ENCODE data around the gene GALNT14.

Gene GALNT14

DNA sequence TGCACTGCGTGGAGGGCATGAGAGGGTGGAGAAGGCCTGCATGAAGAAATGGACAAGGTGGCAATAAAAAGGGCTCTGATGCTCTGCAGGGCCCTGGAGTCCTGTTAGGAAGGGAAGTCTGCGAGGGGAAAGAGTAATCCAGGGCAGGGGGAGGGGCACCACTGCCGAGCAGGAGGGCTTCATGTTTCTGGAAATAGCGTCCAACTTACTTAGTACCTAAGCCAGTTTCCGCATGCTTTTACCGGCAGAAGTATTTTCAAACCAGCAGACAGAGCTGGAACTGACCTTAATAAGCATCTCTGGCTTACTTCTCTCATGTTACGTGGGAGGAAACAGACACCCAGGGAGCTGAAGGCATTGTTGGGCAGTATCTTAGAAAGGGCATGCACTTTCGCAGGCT lies 156.7 kb downstream of the GALNT14 start:
- no peak for DNase-seq (ENCODE audit: low read depth)
- TF ChIP-seq, protein P1, sequence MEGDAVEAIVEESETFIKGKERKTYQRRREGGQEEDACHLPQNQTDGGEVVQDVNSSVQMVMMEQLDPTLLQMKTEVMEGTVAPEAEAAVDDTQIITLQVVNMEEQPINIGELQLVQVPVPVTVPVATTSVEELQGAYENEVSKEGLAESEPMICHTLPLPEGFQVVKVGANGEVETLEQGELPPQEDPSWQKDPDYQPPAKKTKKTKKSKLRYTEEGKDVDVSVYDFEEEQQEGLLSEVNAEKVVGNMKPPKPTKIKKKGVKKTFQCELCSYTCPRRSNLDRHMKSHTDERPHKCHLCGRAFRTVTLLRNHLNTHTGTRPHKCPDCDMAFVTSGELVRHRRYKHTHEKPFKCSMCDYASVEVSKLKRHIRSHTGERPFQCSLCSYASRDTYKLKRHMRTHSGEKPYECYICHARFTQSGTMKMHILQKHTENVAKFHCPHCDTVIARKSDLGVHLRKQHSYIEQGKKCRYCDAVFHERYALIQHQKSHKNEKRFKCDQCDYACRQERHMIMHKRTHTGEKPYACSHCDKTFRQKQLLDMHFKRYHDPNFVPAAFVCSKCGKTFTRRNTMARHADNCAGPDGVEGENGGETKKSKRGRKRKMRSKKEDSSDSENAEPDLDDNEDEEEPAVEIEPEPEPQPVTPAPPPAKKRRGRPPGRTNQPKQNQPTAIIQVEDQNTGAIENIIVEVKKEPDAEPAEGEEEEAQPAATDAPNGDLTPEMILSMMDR (conservative IDR thresholded peaks at IDR 0.05; ENCODE audit: low read length): no peak
- H3K4me3 ChIP-seq (ENCODE audit: low read length): no peak overlapping the region

DNA sequence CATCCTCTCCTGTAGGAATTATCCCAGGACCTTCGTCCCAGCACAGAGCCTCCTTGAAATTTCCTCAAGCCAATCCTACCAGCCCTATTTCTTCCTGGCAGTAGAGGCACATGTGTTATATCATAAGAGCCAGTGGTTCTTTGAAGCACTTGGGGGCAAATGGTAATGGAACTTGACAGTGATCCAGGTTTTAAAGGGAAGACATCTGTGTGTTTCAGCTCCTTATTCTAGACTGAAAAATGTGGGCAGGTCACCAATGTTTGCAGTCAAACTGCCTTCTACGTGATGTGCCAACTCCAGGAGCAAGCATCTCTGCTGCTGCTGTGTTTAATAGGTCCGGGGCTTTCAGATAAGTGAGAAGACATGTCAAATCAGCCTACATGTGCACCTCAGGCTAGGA lies 157.1 kb downstream of the GALNT14 start:
- H3K4me3 ChIP-seq (ENCODE audit: low read length): no peak overlapping the region
- peak; percentile 50 for DNase-seq (ENCODE audit: low read depth)
- TF ChIP-seq, protein P1 (conservative IDR thresholded peaks at IDR 0.05; ENCODE audit: low read length): no peak

DNA sequence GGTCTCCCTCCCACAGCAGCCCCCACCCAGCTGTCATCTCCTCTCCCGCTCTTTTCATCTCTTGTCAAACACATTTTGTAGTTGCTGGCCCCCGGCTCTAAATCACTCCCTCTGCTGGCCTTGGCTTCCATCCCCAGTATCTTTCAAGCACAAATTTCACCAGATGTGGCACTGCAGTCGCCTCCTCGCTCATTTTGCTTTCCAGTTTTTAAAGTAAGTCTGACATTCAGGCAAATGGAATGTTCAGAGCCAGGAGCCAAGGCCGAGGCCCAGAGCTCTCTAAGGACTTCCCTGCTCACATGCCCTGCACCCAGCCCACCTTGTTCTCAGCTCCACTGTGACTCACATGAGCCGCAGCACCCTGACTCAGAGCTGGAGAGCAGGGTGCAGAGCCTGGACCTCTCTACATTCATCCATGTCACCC lies 158.4 kb downstream of the GALNT14 start:
- H3K4me3 ChIP-seq (ENCODE audit: low read length): no peak overlapping the region
- DNase-seq (ENCODE audit: low read depth): peak; percentile 85
- TF ChIP-seq, protein P1 (conservative IDR thresholded peaks at IDR 0.05; ENCODE audit: low read length): peak; percentile 55

DNA sequence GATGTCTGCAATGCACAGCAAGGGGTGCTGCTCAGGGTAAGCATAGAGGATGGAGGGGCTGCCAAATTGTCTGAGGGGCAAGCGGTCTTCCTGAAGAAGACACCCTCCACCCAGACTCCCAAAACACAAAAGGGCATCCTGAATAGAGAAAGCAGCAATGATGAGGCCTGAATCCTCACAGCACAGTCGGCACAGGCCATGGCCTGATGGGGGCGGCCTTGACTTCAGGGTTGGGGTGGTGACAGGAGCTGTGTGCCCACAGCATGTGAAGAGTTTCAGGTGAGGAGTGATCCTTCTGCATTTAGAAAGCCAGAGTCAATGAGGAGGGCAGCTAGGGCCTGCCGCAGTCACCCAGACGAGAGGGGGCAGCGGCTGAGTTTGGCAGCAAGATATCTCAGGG lies 159.4 kb downstream of the GALNT14 start:
- DNase-seq (ENCODE audit: low read depth): no peak
- H3K4me3 ChIP-seq (ENCODE audit: low read length): no peak overlapping the region
- TF ChIP-seq, protein P1 (conservative IDR thresholded peaks at IDR 0.05; ENCODE audit: low read length): no peak

DNA sequence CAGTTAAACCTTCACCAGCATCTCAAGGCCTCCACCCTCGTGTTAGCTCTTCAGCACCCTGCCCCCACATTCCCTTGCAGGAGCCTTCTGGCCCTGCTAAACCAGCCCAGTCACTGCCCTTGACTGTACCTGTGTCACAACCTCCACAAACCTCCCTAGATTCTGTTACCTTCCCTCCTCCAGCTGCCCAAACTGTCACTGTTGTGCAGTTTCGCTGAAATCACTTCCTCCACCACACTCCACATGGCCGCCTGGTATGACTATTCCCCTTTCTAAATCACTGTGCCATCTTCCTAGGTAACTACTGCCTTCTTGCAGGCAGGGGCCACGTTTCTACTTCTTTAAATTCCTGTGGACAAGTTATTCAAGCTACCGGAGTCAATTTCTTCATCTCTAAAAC lies 160.2 kb downstream of the GALNT14 start:
- no peak for DNase-seq (ENCODE audit: low read depth)
- H3K4me3 ChIP-seq (ENCODE audit: low read length): no peak overlapping the region
- TF ChIP-seq, protein P1 (conservative IDR thresholded peaks at IDR 0.05; ENCODE audit: low read length): no peak

DNA sequence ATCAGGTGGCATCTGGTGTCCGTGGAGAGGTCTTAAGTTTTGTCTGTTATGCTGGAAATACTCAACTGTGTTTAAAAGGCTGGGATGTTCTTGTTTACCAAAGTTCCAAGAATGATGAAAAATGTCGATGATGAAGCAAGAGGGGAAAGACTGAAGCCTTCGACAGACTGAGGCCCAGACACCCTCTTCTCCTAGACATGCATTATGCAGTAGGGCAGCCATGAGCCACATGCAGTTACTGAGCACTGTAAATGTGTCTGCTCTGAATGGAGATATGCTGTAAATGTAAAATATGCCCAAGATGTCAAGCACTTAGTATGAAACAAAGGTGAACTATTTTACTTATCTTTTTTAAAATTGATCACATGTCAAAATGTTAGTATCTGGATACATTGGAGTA lies 163.1 kb downstream of the GALNT14 start:
- TF ChIP-seq, protein P1 (conservative IDR thresholded peaks at IDR 0.05; ENCODE audit: low read length): no peak
- DNase-seq (ENCODE audit: low read depth): no peak
- H3K4me3 ChIP-seq (ENCODE audit: low read length): no peak overlapping the region

DNA sequence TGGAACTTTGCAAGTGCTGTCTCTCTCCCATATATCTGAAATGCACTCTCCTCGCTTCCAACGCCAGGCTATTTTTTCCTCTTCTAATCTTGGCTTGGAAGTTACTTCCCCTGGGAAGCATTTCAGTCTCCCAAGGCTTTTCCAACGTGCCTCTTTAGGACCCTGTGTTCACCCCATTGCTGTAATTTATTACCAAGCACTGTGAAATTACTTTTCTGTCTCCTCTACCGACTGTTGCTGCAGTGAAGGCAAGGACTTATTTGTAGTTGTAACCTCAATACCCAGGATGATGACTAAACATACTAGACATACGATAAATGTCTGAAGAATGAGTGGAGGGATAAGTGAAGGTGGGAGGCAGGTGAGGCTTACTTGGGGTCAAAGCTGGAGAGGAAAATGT lies 163.7 kb downstream of the GALNT14 start:
- DNase-seq (ENCODE audit: low read depth): no peak
- H3K4me3 ChIP-seq (ENCODE audit: low read length): no peak overlapping the region
- TF ChIP-seq, protein P1 (conservative IDR thresholded peaks at IDR 0.05; ENCODE audit: low read length): no peak
